ENCODE results near the gene SLC24A3.

DNA sequence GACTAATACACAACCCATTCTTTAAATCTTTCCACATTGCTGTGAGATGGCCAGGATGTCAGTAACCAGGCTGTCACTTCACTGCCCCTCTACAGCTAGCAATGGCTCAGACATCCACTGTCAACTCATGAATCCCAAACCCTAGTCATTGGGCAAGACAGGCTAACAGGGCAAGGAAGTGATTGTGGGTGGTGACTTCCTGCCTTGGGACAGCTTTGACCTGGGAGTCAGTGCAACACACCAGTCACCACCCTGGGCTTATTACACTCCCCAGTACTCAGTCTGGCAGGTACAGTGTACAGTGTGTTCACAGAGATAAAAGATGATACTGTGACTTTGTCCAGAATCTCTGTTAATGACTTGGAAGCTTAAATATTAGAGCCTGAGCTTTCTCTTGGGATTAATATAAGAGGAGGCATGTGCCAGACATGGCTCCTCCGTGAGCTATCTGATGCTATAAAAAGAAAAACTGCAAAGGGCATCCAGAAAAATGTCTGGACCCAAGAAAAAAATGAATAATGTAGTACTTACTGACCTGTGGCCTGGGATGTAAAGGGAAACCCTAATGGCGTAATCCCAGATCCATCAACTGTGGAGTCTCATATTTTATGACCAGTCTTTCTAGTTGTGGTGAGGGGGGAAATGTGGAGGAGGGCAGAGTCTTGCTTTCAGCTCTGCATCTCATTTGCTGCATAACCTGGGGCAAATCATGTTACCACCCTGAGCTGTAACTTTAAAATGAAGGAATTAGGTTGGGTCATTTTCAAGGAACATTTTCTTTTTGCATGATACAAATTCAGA, 244.4 kb downstream of the SLC24A3 start:
- TF ChIP-seq CTCF (IDR thresholded peaks at IDR 0.05) (no peak), POLR2A (IDR thresholded peaks at IDR 0.05) (no peak), EP300 (IDR thresholded peaks at IDR 0.05) (no peak)
